HG02610 (cell line): ENCODE results near the gene YTHDF1.

ENCODE experiments used
- ATAC-seq: cut with Tn5 transposase; IDR thresholded peaks from one replicate; pipeline ENCODE4 v1.9.1; 2021; ENCODE audit warnings: mild to moderate bottlenecking, moderate library complexity; ENCODE audit not compliant: unreplicated experiment

The YTHDF1 gene

DNA sequence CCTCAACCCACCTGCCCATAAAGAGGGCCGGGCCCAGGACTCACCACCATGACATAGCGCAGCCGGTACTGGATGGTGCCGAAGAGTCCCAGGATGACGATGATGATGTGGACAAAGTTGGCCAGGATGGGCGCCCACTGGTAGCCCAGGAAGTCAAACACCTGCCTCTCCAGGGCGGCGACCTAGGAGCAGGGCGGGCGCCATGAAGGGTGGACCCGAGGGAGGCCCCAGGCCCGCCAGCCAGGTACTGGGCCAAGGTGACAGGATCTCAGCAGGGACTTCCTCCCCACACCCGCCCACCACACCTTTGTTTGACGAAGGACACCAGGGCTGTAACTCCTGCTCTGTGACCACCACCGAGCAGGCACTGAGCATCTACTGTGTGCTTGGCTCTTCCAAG is 34.0 kb upstream of the YTHDF1 start:
- ATAC-seq = no peak

- no peak for ATAC-seq
Observed at GRCh38 chr20:63248835-63249591, 33.1 kb upstream of the YTHDF1 start.

- no peak for ATAC-seq
Observed at GRCh38 chr20:63247671-63248228, 31.8 kb upstream of the YTHDF1 start.

GRCh38 chr20:63246490-63247288 is 30.8 kb upstream of the YTHDF1 start:
- ATAC-seq = no peak

DNA sequence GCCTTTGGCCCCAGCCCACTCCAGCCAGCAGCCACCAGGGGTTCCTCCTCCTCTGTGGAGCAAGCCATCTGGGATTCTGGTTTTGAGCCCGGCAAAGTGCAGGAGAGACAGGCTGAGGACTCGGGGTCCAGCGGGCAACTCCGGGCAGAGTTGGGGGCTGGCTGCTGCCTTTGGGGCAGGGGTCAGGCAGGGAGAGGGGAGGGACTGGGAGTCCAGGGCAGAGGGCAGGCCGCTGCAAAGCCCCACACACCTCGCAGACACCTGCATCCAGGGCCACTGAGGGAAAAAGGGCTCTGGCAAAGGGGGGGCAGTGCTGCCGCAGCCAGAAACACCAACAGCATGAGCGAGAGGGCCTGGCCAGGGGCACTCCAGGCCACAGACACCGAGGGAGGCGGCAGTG is 28.5 kb upstream of the YTHDF1 start:
- no peak for ATAC-seq

GRCh38 chr20:63243604-63244247 is 27.8 kb upstream of the YTHDF1 start:
- no peak for ATAC-seq

- no peak for ATAC-seq
Observed at GRCh38 chr20:63242736-63243135, 26.8 kb upstream of the YTHDF1 start.

DNA sequence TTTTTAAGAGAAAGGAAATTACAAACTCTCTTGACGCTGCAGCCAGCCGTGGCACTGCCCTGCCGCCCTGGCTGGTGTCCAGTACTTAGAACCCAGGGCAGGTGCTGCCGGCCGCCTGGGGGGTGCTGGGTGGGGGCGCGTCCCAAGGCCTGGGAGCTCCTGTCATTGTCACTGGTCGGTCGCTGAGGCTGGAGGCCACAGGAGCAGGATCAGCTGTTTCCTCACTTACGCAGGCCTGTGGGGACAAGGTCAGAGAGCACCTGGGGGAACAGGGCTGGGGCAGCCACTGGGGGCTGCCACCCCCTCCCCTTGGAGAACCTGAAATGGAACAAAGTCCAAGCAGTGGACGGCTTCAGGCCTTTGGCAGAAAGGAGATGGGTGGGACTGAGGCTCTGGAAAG is 25.3 kb upstream of the YTHDF1 start:
- no peak for ATAC-seq

- no peak for ATAC-seq
Observed at GRCh38 chr20:63240004-63240403, 24.1 kb upstream of the YTHDF1 start.

DNA sequence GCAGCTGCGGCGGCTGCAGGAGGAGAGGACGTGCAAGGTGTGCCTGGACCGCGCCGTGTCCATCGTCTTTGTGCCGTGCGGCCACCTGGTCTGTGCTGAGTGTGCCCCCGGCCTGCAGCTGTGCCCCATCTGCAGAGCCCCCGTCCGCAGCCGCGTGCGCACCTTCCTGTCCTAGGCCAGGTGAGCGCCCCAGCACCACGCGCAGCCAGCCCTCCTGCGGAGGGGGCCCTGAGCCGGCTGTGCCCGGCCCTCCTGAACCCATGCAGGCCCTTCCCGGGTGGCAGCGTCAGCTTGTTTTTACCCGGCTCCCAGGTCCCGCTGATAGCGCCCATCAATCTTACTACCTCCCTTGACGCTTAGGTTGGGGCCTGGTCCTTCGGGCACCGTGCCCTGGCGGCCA is 23.5 kb upstream of the YTHDF1 start:
- ATAC-seq = no peak

GRCh38 chr20:63238514-63239125 is 22.7 kb upstream of the YTHDF1 start:
- no peak for ATAC-seq

DNA sequence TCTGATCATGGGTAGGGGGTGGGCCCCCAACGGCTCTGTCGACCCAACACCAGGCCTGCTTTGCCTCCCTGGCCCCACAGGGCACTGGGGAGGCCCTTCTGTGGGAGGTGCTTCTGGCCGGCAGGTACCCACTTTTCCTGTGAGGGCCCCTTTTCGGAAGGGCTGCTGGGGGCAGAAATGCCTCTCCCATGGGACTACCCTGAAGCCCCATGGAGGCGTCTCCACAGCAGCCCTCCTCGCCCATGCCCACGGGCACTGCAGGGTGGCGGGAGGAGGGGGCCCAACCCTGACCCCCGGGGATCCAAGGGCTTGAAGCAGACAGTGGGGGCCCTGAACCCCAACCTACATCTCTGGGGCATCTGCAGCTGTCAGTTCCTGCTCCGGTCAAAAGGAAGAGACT is 22.1 kb upstream of the YTHDF1 start:
- no peak for ATAC-seq

DNA sequence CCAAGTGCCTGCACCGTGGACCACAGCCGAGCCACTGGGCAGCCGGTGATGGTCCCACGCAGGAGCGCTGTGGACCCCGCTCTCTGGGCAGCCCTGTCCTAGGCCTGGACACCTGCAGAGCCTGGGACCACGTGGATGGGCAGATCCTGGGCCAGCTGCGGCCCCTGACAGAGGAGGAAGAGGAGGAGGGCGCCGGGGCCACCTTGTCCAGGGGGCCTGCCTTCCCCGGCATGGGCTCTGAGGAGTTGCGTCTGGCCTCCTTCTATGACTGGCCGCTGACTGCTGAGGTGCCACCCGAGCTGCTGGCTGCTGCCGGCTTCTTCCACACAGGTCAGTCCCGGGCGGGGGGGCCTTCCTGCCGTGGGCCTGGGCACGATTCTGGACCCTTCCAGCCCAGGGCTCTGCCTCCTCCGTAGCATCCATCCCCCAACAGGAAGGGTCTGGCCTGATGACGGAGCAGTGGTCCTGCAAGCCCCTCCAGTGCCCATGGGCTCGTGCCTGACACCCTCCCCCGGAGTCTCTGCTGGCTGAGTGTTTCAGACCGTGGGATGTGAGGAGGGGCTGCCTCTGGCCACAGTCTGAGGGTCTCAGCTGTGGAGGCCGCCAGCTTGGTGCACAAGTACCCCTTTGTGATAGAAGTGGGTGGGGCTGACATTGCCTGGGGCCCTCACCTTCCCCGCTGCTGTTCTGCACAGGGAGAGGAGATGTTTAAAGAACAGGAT is 20.3 kb upstream of the YTHDF1 start:
- ATAC-seq = no peak

- no peak for ATAC-seq
Observed at GRCh38 chr20:63235399-63235983, 19.6 kb upstream of the YTHDF1 start, which contains the start of gene BIRC7. Gene BIRC7, plus strand, starts transcription at chr20:63235905. Its CDS starts 192 bp downstream, at chr20:63236097.

DNA sequence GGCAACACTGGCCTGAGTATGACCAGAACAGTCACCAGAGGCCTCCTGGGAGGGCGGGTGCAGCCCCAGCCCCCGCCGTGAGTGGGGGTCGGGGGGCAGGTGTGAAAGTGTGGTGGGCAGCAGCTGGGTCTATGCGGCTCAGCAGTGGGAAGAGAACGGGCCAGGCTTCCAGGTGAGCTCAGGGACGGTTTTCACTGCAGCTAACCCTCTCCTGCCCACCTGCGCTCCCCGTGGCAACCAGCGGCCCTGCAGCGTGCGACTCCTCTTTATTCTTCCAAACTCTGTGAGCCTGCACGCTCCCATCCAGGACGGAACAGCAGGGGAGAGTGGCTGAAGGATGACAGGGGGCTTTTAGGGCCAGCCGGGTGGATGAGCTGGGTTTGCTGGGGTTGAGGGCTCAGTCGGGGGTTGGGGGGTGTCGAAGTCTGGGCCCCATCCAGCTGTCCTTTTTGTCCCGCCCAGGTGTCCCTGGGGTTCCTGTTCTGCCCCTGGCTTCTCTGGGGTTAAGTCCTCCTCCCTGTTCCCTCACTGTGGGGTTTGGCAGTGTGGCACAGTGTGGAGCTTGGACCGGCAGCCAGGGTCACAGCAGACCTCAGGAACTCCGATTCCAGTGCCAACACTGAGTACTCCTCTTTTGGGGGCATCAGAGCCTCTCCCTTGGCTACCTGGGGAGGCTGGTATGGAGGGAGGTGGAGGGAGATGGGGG is 18.9 kb upstream of the YTHDF1 start:
- no peak for ATAC-seq

GRCh38 chr20:63233924-63234323 is 18.0 kb upstream of the YTHDF1 start:
- no peak for ATAC-seq

DNA sequence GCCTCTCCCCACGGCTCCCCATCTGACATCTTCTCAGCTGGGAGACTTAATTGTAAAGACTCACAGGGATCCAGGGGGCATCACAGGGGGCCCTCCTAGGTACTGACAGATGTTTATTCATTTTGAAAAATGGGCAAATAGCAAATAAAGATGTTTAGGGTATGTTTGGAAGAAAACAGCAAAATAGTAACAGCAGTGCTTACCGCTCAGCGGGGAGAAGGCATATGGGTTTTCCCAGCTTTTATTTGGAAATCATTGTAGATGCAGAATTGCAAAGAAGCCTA is 17.1 kb upstream of the YTHDF1 start:
- ATAC-seq = no peak

DNA sequence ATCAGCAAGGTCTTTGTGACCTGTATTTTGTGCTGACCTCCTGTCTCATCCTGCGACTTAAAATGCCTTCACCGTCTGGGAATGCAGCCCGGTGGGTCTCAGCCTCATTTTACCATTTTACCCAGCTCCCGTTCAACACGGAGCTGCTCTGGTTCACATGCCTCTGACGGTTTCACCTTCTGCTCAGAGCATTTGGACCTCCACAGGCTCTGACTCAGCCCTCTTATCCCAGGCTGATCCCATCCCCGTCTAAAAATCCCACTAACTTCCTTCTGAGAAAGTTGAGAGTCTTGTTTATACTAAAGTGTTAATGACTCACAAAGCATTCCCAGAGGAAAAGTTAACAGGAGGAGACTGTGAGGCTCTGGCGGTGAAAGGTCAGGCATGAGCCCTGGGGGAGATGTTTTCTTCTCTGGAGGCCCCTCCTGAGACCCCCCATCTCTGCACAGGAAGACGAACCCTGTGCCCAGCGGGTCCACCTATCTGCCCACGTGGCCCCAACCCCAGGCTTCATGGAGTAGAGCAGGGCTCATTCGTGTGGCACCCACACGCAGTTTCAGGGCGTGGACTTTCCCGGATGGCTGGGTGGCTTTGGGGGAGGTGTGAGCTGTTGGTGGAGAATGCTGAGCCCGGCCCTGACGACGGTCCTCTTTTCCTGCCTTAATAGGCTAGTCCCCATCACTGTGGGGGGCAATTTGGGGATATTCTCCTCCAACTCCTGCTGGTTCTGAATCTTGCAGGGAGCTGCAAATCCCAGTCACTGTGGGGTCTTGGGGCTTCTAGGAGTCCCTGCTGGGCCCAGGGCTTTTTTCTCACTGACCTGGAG is 16.5 kb upstream of the YTHDF1 start:
- no peak for ATAC-seq

DNA sequence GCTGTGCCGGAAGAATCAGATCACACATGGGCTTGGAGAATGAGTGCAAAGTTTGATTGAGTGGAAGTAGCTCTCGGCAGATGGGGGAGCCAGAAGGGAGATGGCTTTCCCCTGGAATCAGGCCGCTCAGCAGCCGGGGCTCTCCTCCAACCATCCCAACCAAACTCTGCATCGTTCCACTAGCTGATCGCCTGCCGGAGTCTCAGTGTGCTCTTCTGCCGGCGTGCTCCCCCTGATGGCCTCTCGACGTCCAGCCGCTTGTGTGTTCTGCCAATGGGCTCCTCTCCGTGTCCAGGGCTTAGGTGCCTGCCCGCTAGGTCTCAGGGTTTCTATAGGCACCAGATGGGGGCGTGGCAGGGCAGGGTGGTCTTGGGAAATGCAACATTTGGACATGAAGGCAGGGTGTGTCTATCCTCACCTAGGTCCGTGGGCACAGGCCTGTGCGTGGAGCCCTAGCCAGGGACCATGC is 14.9 kb upstream of the YTHDF1 start:
- ATAC-seq = no peak
